HG03066 (cell line): ENCODE results near the gene IKZF1.
A peak's percentile ranks its signal among the peaks of the same experiment; 100 is the strongest.

ENCODE experiments used
- ATAC-seq: cut with Tn5 transposase; IDR thresholded peaks from one replicate; pipeline ENCODE4 v1.9.1; 2021; ENCODE audit warnings: low read depth; ENCODE audit not compliant: unreplicated experiment

IKZF1 gene

DNA sequence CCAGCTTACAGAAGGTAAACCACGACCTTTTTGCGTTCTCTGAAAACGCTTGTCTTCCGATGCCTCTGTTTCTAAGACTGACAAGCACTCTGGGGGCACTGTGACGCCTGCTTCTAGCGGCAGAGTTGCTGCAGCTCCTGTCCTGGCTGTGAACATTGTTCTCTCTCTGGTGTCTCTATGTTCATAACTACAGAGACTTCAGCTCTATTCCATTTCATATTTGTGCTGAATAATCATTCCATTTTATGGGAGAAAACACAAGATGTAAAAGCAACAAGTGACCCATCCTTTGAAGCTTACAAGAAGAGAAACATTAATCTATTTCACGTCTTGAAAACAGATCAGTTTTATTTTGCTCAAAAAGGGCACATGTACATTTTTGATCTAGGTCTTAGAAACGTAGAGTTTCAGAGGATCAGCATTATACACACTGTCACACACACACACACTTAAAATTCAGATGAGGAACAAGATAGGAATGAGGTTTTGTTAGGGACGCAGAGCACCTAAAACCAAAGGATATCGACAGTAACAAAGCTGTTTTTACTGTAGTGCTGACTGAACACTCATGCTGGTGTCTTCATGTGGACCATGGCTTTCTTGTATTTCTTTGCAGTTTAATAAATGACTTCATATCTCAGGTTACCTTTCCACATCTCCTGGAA is 3.0 kb downstream of the IKZF1 start:
- peak; percentile 20 for ATAC-seq

DNA sequence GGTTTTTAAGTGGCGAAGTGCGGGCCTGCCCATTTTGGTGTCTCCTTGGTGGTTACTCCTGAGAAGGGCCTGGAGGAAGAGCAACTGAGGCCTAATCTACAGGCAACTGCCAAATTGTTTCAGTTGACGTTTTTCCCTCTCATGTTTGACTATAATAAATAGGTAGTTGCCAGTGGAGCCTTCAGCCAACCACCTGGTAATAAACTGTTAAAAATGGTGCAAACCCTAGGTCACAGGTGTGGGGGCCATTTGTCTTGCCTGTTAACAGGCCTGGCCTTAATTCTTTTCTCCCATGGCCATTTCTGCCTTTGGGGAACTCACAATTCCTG is 3.7 kb downstream of the IKZF1 start:
- ATAC-seq, result no peak

DNA sequence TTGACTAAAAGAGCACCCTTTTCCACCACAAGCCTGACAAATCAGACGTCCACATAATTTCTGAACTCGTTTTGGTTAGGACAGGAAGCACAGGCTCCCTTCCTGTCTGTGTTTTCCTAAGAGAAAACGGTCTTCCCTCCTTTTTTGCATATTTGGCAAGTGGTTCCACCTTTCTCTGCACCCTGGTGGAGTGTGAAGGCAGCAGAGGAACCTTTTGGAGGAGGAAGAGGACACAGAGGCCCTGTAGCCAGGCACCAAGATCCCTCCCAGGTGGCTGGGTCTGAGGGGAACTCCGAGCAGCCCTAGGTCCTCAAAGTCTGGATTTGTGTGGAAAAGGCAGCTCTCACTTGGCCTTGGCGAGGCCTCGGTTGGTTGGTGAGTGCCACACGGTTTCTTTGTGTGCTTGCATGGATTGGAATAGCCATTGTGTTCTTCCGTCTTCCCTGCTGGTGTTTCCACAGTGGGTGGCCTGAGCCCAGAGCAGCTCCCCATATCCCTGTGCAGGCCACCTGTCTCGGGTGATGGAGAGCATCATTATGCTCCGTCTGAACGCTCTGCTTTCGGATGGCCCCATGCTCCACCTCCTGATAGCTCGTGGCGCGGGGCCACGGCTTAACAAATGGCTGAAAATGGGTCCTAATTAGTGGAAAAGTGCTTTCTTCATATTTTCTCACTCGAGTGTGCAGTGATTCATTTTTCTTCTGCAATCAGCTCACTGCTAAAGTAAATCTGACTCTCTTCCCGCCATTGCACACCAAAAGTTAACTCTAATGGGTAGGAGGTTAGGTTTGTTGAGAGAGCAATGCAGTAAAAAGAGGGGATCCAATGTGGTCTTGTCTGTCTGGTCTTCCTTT is 4.2 kb downstream of the IKZF1 start:
- ATAC-seq, result no peak

DNA sequence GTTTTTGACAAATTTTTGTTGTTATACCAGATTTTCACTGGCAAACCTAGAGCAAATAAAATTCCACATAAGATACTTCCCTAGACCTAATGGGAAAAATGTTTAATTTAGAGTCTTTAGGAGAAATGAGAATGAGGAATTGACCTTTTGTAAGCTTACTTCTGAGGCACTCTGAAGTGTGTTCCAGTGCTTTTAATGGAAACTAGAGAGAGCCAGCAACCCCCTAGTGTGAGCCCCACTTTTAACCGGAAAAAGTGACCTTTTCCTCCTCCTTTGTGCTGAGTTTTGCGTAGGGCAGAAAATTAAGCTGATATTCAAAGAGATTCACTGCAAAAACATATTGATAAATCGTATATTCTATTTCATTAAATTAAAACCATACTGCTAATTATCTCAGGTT is 5.2 kb downstream of the IKZF1 start:
- no peak for ATAC-seq

DNA sequence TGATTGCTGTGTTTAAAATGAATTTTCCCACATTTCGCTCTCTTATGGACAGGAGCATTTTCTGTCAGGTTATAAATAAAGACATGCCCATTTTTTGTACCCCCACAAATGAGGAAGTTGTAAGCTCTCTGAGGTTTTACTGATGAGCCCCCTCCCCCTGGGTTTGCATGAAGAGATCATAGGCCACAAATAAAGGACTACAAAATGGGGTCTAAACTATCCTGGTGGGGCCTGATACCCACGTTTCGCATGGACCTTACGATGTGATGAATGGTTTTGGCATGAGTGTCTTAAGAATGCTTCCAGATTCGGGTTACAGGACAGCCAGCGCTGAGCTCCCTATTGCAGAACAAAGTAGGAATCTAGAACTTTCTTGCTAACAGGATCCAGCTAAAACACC is 5.8 kb downstream of the IKZF1 start:
- no peak for ATAC-seq

DNA sequence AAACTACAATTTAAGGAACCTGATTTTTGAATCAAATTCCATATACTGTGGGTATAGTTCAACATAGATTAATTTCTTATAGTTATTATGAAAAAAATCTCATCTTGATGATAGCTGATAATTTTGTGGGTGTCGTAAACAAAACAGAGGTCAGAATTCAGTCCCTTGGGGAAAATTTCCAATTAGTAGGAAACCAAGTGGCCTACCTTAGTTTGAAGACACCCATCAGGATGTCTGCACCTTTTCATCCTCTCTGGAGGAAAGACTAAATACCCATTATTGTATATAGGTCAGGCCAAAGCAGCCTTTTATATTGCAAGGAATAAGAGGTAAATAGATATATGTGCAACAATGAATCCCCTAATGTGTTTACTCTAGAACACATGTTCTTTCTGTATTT is 6.4 kb downstream of the IKZF1 start:
- no peak for ATAC-seq

DNA sequence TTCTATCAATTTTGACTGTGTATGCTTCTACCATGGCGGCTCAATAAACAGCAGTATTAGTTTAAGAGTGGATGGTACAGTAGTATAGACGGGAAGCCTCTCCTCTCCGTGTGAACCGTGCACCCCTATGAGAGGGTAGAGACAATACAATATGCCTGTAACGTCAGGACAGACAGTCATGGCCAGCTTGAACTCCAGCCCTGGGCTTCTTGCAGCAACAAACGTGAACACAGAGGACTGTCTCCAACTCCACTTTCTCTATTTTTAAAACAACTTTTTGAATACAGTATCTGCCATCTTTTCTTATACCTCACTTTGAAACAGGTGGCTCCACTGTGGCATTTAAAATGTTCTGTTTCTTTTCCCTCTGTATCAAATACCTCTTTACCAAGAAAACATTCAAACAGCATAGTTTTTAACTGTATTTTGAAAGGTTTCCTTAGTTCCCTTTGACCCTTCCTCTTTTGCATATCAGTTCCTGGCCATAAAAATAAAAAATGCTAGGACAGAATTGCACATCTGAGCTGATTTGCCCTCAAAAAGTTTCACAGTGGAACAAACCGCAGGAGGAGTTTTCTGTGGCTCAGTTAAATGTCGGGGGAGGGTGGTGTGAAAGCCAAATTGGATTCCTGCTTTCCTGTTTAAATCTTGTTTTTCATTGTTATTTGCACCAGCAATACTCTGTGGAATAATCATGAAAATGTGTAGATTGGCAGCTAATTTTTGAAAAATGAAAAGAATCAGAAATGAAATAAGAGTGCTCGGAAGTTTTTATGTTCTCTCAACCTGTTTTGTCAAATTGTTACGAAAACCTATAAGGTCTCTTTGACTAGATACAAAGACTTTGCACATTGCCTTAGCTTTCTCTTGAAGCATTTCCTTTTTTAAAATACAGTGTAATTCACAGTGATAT is 8.0 kb downstream of the IKZF1 start:
- no peak for ATAC-seq

DNA sequence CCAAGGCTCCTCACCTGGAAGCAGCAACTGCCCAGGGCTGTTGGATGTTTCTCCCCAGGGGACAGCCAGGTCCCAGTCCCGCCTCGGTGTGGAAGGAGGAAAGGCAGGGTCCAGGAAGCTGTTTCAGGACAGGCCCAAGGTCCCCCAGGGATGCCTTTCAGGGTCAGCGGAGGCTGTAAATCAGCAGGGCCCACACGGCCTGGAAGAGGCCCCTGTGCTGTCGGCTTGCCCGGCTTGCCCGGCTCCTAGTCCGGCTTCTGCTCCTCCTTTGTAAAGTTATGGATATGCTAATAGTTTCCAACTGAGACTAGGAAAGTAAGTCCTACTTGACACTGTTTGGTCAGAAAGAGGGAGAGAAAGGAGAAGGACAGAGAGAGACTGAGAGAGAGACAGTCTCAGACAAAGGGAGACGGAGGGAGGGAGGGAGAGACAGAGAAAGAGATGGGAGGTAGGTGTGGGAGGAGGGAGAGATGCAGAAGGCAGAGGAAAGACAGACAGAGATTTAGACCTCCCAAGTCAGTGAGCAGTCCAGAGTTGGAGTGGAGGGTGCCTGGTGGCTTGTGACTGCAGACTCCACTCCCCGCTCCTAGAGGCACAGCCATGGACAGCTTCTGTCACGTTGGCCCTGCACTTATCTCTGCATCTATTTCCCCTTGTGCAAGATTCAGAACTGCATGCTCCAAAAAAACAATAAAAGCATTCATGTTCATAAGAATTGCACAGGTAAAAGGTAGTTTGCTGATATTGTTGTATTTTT is 10.5 kb downstream of the IKZF1 start:
- ATAC-seq, result no peak

DNA sequence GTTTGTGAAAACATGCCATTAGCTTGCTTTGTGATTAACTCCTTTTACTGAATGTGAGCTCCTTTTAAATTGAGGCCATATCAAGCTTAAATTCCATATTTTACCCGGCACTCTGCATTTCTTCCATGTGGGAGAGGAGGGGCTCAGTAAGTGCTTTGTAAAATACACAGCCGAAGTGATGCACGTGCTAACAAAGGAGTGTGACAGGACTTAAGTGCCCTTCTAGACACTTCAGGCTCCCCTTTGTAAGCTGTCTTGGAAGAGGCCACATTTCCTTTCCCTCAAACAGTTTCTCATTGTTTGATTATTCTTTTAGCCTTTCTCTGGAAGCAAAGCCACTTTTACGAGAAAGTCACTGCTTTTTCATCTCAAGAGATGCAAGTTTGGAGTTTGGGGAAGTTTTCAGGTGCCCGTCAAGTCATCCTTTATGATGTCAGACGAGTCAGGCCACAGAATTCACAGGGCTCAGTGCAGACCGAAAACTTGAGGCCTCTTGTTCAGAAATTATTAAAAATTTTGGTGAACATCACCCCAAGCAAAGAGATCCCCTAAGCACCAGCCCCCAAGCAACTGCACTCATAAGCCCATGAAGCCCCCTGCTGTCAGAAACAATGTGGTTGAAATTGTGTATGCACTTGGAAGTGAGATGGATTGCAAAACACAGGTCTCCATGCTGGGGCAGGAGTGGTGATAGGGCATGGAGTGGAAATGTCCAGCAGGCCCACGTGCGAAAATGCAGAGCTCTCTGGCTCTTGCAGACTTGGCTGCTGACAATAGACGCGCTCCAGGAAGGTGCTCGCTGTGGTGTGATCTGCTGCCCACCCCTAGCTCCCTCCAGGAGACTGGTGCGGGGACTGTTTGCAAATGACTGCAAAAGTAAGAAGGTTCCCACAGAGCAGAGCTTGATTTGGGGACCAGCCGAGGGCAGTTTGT is 11.5 kb downstream of the IKZF1 start:
- ATAC-seq, result no peak

DNA sequence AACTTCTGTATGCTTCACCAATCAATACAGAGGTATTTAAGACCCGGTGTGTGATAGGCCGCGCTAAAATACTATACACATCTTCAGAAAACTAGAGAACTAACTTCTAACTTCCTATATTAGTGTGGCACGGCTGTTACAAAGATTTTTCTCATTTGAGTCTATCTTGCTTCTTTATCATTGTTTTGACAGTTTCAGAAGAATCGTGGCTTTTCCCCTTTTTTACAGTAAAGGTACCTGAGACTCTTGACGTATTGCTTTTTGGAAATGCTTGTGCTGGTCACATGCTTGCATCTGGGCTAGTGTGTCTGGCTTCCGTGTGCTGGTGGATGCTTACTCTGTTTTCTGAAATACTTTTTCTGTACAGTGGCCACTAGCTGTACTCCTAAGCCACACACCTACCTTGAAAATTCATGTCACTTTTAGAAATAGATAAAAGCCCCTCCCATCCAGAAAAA is 12.7 kb downstream of the IKZF1 start:
- ATAC-seq, result peak; percentile 55

DNA sequence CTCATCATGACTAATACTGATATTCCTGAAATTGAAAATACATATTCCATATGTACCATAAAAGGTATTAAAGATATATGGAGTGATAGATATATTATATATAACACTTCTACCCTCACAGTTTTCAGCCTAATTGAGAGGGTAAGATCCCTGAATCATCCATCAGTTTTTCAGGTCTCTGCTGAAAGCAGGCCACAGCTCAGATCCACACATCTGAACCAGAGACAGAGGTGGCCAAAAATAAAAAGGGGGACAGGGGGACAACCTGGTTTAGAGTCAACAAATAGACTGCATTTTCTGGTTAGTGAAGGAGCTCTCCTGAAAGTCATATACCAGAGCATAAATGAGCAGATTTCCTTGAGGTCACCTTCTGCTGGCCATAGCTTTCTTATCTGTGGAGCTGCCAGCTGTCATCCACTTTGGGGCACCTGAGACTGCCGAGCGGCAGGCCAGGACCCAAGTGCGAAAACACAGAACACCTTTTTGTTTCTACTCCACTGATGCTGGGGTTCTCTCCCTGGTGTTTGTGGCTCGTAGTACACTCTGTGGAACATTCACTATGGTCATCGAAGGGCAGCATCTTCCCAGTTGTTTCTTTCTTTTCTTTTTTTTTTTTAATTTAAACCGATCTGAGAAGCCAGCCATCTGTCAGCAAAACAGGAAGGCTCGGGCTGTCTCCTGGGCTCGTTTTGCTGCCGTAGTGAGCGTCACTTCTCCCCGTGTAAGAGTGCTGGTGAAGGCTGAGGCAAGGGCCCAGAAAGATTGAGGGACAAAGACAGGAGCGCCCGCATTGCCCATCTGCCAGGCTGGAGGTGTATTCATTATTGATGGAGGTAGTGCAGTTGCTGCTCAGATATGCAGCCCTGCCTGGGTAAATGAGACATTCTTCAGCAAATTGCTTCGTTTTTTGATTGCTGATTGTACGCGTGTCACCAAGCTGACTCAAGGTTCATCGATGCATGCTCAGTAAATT is 13.5 kb downstream of the IKZF1 start:
- ATAC-seq, result no peak

DNA sequence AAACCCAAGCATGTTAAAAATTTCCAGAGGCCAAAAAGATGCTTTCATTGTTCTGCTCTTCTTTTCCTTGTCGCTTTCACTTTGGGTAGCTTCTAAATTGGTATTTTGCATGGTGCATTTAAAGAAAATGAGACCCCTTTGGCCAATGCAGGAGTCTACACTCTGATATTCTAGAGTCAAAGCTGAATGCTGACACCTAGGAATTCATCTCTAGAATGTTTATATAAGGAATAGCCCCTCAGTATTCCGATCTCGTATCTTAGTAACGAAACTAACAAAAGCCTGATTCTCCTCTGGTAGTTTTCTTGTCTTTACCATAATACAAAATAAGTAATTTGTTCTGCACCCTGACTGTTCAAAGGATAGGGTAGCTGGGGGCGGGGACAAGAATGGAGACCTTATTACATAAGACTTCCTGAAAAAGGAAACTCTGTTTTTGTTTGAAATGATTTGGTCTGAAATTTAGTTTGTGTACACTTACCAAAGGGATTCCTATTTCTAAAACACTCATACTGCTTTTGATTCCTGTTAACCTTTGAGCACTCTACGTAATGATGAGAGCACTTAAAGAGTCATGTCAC is 17.1 kb downstream of the IKZF1 start:
- no peak for ATAC-seq

DNA sequence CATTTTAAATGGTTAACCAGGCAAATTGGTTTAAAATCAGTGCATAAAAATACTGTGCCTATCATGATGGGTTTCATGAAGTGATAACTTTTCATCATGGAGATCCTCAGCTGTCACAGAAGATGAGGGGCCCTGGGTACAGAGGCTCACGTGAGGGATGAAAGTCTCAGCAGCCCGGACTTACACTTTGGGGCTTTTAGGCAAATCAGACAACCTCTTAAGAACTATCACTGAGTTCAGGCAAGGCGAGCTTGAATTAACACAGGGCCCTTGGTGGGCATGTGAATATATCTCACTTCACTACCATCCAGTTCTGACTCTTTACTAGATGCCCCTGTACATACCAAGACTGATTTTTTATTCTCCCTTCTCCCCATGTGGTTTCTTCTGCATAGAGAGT is 19.6 kb downstream of the IKZF1 start:
- ATAC-seq, result no peak

DNA sequence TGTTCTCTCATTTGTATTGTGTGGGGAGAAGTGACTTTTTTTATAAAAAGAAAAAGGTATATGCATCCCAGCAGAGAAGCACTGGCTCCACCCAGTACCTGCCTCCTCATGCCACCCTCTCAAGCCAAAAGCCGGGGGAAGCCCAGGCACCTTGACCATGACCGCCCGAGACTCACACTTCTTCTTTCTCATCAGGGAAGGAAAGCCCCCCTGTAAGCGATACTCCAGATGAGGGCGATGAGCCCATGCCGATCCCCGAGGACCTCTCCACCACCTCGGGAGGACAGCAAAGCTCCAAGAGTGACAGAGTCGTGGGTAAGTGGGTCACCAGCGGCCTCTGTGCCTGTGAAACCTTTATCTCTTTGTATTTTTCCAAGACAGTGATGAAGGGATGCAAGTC is 22.9 kb downstream of the IKZF1 start:
- no peak for ATAC-seq

DNA sequence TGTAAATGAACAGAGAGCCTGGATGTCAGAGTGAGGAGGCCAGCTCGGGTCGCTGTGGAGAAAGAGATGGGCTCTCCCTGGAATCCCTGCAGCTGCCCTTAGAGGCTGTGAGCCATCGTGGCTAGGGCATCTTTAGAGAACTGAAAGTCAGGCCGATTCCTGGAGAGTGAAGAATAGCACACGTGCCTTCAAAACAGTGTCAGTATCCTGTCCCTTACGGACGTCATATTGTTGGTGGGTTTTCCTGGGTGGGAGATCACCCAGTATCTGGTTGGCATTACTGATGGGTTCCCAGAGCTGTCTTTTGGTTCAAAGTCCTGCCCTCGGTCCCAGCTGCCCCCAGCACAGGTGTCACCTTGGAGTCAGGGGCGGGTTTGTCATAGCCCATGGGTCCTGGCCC is 25.3 kb downstream of the IKZF1 start:
- ATAC-seq, result no peak

DNA sequence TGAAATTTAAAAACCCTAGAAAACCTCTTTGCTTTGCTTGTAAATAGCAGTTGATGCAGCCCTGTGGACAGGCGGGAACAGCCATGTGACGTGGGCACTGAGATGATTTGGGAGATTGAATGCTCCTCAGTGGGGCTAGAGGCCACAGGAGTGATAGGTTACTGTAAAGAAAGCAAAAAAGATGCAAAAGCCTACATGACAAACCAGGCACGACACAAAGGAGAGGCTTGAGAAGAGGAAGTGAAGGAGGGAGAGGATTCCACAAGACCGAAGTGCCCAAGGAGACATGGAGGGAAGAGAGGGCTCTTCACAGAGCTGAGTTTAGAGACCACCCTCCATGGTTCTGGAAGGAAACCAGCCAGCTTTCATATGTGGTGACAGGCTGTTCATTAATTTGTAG is 25.7 kb downstream of the IKZF1 start:
- no peak for ATAC-seq

DNA sequence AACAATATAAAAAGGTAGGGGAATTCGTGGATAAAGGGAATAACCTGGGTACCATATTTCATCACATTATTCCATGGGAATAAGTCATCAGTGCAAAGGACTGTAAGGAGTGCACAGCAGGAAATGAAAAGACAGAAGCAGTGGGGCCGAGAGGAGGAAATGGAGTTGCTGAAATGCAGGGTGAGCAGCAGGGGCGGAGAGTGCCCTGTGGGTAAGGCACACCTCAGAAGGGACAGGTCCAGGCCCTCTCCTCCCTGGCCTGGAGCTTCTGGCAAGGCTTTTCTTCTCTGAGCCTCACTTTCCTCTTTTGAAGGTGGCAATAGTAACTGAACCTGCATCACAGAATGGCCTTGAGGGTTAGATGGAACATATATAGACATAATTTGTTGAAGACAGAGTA is 26.2 kb downstream of the IKZF1 start:
- ATAC-seq, result no peak
